Measurements from ENCODE around the gene RMND1. TPM values are rescaled to one million over a fixed set of nuclear protein-coding genes. Genes with fewer than 3 reads are reported as not detected.

RMND1 gene
- total and polyA plus RNA-seq, 9 of the 15 experiments (the other 6 are each of a cell fraction or from before 2014, with no cell fraction given), result 26.9 to 47.8 (median 36.2) TPM

DNA sequence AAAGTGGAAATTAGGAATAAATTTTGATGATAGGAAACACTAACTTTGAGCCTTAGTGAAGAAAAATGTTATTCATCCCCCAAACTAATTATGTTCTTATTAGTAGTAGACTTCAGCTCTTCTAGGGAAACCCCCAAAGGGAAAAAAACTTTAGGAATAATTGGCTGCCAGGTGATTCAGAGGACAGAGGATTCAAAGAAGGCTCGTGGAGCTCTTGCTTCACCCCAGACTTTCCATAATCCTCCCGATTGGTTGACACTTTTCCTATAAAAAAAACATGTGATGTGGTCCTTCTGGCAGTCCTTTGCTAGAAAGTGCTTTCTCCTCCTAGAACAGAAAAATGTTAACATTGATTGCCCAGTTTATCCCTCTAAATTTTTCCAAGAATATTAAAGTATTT, 36.3 kb upstream of the RMND1 start:
- Histone ChIP-seq H3K27ac (ENCODE audit: extremely low read depth, low read depth, low read length) (no peak overlapping the region), H3K4me1 (replicated peaks in 1 of 2; ENCODE audit: control insufficient read depth in 2 of 2, insufficient read depth in 2 of 2, low read length in 2 of 2) (no peaks in the 10 kb centered on the region), H2AFZ (ENCODE audit: low read depth, low read length) (no peak overlapping the region), H3K27me3 (ENCODE audit: control insufficient read depth in 2 of 2, insufficient read depth in 2 of 2, low read length in 2 of 2) (peaks cover 24 to 28% of the 10 kb centered on the region in 2 experiments), H3K9me1 (ENCODE audit: control insufficient read depth, insufficient read depth, low read length) (no peaks in the 10 kb centered on the region), H3K9ac (ENCODE audit: insufficient read depth in 1 of 2, low read depth in 2 of 2, low read length in 2 of 2) (no peak overlapping the region), H3K9me3 (replicated peaks; ENCODE audit: control insufficient read depth, insufficient read depth, low read depth, low read length) (no peaks in the 10 kb centered on the region), H4K20me1 (replicated peaks; ENCODE audit: control insufficient read depth, insufficient read depth, low read length) (no peaks in the 10 kb centered on the region), H3K4me2 (ENCODE audit: insufficient read depth, low read length) (no peak overlapping the region), H3K36me3 (ENCODE audit: control insufficient read depth, insufficient read depth, low read length) (no peaks in the 10 kb centered on the region), H3K4me3 (no peak overlapping the region), H3K79me2 (ENCODE audit: control insufficient read depth, insufficient read depth, low read length) (no peaks in the 10 kb centered on the region)
- TF ChIP-seq, protein P1, sequence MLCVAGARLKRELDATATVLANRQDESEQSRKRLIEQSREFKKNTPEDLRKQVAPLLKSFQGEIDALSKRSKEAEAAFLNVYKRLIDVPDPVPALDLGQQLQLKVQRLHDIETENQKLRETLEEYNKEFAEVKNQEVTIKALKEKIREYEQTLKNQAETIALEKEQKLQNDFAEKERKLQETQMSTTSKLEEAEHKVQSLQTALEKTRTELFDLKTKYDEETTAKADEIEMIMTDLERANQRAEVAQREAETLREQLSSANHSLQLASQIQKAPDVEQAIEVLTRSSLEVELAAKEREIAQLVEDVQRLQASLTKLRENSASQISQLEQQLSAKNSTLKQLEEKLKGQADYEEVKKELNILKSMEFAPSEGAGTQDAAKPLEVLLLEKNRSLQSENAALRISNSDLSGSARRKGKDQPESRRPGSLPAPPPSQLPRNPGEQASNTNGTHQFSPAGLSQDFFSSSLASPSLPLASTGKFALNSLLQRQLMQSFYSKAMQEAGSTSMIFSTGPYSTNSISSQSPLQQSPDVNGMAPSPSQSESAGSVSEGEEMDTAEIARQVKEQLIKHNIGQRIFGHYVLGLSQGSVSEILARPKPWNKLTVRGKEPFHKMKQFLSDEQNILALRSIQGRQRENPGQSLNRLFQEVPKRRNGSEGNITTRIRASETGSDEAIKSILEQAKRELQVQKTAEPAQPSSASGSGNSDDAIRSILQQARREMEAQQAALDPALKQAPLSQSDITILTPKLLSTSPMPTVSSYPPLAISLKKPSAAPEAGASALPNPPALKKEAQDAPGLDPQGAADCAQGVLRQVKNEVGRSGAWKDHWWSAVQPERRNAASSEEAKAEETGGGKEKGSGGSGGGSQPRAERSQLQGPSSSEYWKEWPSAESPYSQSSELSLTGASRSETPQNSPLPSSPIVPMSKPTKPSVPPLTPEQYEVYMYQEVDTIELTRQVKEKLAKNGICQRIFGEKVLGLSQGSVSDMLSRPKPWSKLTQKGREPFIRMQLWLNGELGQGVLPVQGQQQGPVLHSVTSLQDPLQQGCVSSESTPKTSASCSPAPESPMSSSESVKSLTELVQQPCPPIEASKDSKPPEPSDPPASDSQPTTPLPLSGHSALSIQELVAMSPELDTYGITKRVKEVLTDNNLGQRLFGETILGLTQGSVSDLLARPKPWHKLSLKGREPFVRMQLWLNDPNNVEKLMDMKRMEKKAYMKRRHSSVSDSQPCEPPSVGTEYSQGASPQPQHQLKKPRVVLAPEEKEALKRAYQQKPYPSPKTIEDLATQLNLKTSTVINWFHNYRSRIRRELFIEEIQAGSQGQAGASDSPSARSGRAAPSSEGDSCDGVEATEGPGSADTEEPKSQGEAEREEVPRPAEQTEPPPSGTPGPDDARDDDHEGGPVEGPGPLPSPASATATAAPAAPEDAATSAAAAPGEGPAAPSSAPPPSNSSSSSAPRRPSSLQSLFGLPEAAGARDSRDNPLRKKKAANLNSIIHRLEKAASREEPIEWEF (CRISPR knock-in tag; IDR thresholded peaks at IDR 0.05), result no peak
- TF ChIP-seq, protein P2, sequence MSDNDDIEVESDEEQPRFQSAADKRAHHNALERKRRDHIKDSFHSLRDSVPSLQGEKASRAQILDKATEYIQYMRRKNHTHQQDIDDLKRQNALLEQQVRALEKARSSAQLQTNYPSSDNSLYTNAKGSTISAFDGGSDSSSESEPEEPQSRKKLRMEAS (CRISPR knock-in tag; IDR thresholded peaks at IDR 0.05), result no peak
- TF ChIP-seq HLTF (IDR thresholded peaks at IDR 0.05) (no peak), ZNF232 (CRISPR knock-in tag; IDR thresholded peaks at IDR 0.05) (no peak), NUFIP1 (IDR thresholded peaks at IDR 0.05; ENCODE audit: partially characterized antibody) (no peak), POLR2B (IDR thresholded peaks at IDR 0.05; ENCODE audit: low read depth, partially characterized antibody) (no peak), CBX2 (IDR thresholded peaks at IDR 0.05; ENCODE audit: insufficient read depth, low read length, poor library complexity, severe bottlenecking) (no peak), SREBF2 (CRISPR knock-in tag; IDR thresholded peaks at IDR 0.05) (no peak), ZNF445 (CRISPR knock-in tag; IDR thresholded peaks at IDR 0.05; ENCODE audit: low read depth) (no peak), FOXA3 (CRISPR knock-in tag; conservative IDR thresholded peaks at IDR 0.05 in 1 of 2, IDR thresholded peaks at IDR 0.05 in 1 of 2) (no peak), ADNP (tag; IDR thresholded peaks at IDR 0.05) (no peak)
- in situ Hi-C loops (cut with MboI), result no loop called here
- WGBS (ENCODE audit: insufficient coverage, low coverage, missing lambda C conversion rate), result 0% methylated on average over 2 of the region's 2 CpGs
- POLR2A ChIA-PET, result no interaction called here
- no peak for DNase-seq (ENCODE audit: extremely low read depth in 1 of 4, low spot score in 3 of 4)
- intact Hi-C loops (cut with micrococcal nuclease), result no loop called here
- no peak for ATAC-seq
- FAIRE-seq, result no peak
- no TSS peak for BruUV-seq (replicated peaks)
- CTCF ChIA-PET (ENCODE audit: low intra/inter-chr PET ratio), result no interaction called here

Measured in K562 (cell line).